Measurements from ENCODE around the gene CNR2.
"Not testable (repeated sequence)": the region's sequence is repeated elsewhere in the genome, so short reads cannot be mapped to it uniquely, and the experiment has no call there.

CNR2 gene

GRCh38 chr1:23904748-23905357 lies 8.3 kb downstream of the CNR2 start:
- TF ChIP-seq ZFX (IDR thresholded peaks at IDR 0.05) (no peak), CTCF (conservative IDR thresholded peaks at IDR 0.05) (no peak)
- no peak overlapping the region for H3K27ac ChIP-seq

GRCh38 chr1:23903754-23904153 lies 9.4 kb downstream of the CNR2 start:
- TF ChIP-seq ZFX (IDR thresholded peaks at IDR 0.05) (no peak), CTCF (conservative IDR thresholded peaks at IDR 0.05) (no peak)
- H3K27ac ChIP-seq = no peak overlapping the region

- no peak for TF ChIP-seq CTCF (conservative IDR thresholded peaks at IDR 0.05)
- no peak for TF ChIP-seq ZFX (IDR thresholded peaks at IDR 0.05)
- H3K27ac ChIP-seq = no peak overlapping the region
Measured at GRCh38 chr1:23902321-23903278, 10.6 kb downstream of the CNR2 start.

- H3K27ac ChIP-seq = not testable (repeated sequence)
Measured at GRCh38 chr1:23900017-23900416, 13.1 kb downstream of the CNR2 start.

- TF ChIP-seq ZFX (IDR thresholded peaks at IDR 0.05) = no peak
- TF ChIP-seq CTCF (conservative IDR thresholded peaks at IDR 0.05) = no peak
- no peak overlapping the region for H3K27ac ChIP-seq
Measured at GRCh38 chr1:23899070-23899469, 14.1 kb downstream of the CNR2 start.

GRCh38 chr1:23897083-23897482 lies 16.1 kb downstream of the CNR2 start:
- no peak overlapping the region for H3K27ac ChIP-seq
- no peak for TF ChIP-seq CTCF (conservative IDR thresholded peaks at IDR 0.05)
- no peak for TF ChIP-seq ZFX (IDR thresholded peaks at IDR 0.05)

- H3K27ac ChIP-seq = no peak overlapping the region
- no peak for TF ChIP-seq CTCF (conservative IDR thresholded peaks at IDR 0.05)
Measured at GRCh38 chr1:23896491-23896890, 16.7 kb downstream of the CNR2 start.

Data from C4-2B (cell line).